Hepatic stellate cell (primary cell): ENCODE measurements around the gene CNTNAP5.

Source experiments
- DNase-seq: peaks from one replicate; pipeline ENCODE4 v3.0.0; 2011; ENCODE audit warnings: low spot score

CNTNAP5 gene

DNA sequence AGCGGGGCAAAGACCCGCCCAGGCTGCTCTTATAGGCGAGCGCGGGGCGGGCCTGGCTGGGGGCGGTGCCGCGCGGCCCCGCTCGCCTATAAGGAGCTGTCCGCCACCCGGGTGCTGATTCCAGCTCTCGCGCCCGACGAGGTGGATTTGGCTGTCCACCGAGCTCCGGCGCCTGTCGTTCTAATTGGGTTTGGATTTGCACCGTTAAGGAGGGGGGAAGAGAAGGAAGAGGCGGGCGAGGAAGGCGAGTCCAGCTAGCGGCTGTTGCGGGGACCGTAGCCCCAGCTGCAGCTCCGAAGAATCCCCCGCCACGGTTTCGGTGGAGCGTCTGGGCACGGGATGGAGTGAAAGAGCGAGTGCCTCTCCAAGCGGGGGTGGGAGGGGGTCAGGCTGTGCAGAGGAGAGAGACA, at the start of gene CNTNAP5:
Gene CNTNAP5, plus strand, starts transcription at position 117 of the 410 bp plus-strand sequence. CDS start 364 bp downstream, outside the sequence.
- DNase-seq, result peak; percentile 17

DNA sequence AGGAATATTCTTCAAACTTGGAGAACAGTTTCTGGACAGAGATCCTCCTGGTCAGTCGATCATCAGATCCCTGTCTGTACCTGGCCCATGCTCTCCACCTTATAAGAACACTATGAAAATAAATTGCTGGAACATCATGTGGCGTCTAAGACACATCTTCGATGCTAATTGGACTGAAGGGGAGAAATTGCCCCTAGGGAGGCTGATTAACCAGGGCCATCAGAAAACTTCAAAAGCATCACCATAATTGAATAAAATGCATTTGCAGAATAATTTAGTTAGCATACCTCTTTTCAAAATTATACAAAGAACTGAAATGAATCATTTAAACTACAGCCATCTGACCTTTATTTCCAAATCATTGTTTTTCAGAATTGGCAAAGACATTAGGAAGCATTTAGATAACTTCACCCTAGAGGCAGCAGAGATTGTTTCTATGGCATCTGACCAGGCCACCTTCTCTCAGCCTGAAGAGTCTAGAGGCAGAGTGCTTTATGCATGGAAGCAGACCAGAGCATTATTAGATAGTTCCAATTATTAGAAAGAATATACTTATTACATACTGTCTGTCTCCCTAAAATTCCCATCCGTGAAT, 48.9 kb upstream of the CNTNAP5 start:
- DNase-seq, result no peak

DNA sequence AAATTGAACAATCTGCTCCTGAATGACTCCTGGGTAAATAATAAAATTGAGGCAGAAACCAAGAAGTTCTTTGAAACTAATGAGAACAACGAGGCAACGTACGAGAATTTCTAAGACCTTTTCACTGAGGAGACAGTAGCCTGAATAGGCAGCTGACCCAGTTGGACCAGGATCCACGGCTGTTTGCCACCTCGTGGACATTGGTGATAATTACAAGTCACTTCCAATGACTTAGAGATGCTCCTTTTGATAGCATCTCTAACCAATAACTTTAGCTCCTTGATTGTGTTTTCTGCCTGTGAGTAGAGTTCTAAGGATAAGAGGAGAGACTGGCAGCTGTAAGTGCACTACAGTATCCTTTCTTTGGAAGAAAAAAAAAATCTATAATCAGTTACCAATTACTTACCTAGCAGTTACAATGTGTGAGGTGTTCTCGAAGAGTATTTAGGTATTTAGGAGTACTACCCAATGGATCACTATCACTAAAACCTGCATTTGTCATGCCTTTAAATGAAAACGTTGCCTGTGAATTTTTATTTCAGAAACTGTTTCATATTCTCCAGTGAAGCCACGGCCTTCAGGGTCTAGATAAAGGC, 31.3 kb upstream of the CNTNAP5 start:
- DNase-seq, result peak; percentile 3

DNA sequence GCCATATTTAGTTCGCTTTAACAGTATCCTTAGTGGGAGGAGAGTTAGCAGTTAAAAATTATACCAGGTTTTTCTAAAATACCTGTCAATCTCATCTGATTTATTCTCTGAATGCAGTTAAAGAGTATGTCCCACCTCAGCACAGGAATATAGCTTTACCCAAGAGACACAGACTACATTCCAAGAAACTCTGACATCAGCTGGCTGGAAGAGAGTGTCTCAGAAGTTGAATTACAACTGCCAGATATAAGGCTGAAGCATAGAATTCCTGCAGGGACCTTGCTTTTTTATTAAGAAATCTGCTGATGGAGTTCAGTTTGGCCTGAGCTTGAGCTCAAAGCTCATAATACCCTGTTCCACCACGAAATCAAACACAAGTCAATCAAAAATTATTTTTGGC, 25.4 kb upstream of the CNTNAP5 start:
- DNase-seq, result no peak

DNA sequence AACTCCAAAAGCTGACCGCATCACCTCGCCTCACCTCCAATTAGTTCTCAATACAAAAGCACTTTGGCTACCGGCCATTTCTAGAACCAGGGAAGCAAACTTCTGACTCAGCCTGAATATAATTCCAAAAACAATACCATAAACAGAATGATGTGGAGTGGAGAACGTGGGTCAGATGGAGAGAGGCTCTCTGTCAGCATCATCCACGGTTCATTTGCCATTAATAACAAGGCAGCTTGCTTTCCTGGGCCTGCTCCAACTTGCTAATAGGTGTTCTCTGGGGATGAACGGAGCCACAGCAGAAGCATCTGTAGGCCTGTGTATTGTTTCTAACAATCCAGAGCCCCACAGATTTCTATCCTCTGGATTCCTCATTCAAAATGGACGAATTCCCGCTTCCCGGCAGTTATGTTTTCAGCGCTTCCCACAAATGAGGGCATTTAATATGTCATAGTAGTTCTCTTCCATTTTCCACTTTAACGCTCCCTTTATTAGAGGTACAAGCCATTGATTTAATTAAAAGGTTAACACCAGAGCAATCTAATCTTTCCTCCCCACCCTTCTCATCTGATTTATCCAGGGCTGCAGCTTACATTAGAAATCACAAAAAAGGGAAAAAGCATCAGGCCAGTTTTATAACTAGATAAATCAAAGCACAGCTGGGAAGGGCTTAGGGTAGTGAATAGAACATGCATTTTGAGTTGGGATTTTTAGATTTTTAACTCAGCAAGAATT, 23.2 kb upstream of the CNTNAP5 start:
- no peak for DNase-seq

DNA sequence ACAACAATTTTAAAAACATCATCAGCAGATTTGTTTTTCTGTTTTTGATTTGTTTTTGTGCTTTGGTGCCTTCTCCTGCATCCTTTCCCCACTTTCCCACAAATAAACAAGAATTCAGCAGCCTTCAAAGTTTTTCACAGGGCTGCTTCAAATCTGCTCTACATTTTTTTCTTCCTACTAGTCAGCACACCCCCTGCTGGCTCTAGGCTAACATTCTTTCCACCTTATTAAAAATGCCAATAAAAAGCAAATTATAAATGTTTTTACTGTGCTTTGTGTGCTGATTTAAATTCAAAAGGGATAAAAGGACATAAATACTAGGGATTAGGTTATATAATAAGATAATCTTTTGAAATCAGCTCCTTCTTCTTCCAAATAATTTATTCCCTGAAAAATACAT, 6.2 kb upstream of the CNTNAP5 start:
- no peak for DNase-seq

DNA sequence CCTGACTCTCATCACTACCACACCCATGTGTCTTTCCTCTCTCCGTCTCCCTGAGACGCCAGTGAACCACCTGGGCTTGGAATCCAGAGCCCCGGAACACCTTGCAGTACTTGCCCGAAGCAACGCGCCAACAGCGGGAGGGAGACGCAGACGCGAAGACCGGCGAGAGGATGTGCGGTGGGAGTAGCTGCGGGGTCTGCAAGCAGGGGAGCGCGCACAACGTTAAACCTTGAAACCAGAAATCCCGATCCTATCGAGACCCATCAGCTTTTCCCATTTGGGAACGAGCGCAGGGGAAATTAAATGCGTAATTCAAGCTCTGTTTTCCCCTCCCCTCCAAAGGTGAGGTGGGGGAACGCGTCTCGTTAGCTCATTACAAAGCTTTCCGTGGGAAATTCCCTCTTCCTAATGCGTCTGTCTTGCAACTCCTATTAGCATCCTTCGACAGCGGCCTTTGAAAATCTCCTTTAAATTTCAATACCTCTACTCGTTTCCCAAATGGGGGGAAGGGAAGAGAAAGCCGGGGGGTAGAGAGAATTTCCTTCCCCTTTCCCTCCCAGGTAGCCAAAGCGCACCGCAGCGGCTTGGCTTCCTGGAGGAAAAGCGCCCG, 421 bp upstream of the CNTNAP5 start:
- DNase-seq, result no peak

DNA sequence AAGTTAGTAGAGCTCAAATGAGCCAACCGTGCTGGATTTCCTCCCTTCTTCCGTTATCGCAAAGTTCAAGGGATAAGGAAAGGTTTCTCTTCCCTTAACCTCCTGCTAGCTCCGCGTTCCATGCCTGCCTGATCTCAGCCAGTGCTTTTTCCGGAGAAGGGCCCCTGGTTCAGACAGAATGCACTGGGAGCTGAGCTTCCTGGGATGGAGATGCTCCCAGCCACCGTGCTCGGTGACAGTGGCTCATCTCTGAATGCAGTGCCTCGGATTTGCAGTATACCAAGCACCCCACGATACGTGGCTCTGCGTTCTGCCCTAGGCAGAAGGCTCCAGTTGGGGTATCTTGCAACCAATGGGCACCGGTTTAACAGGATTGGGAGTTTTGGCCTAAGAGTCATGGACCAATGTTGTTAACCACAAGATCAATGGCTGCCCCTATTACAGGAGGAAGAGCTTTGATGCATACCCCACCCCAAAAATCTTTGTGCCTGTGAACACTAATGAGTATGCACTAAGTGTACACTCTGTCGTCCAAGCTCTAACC, 876 bp downstream of the CNTNAP5 start:
- DNase-seq, result no peak

DNA sequence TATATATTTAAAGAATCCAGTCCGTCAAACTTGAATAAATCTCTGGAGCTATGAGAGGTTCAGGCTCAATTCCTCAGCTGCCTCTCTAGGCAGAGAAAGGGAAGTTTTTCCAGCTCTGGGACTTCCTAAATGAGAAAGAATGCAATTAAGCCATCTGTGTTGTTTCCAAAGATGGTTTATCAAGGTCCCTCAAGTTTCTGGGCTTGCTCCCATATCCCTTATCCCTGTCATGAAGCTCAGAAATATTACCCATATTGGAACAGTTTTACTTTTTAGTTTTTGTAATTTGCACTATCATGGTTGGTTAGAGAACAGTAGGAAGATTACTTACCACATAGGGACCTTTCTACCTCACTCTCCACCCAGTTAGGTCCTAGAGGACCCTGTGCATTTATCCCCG, 1.4 kb downstream of the CNTNAP5 start:
- no peak for DNase-seq

DNA sequence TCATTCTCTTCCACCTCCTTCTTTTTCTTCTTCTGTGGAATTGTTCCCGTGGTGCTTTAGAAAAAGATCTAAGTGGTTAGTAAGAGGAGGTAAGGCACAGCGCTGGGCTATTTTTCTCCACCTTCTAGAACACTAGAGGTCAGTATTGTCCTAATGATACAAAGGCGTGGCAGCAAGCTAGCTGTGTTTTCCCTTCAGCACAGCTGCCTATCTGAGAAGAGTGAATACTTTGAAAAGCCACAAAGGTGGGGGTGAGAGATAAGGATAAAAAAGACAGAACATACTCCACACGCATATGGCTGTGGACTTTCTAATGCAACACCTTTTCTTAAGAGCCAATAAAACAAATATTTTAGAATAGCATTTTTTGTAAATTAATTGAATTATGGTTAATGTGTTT, 2.1 kb downstream of the CNTNAP5 start:
- peak; percentile 32 for DNase-seq

DNA sequence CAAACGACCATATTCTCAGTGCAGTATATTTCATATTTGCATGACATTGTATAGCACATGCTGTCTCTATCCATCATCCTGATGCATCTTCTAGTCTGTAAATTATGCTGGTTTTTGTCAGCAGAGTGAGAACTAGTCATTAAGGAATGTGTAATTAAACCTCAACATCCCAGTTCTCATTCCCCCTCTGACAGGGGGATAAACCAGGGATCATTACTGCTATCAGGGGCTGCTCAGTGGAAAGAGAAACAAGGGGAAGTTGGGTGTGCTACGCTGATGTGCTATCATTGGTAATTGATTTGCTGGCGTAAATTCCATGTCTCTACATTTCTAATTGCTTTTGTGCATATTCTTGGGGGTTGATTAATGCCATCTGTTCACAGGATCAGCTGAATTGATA, 7.7 kb downstream of the CNTNAP5 start:
- no peak for DNase-seq

DNA sequence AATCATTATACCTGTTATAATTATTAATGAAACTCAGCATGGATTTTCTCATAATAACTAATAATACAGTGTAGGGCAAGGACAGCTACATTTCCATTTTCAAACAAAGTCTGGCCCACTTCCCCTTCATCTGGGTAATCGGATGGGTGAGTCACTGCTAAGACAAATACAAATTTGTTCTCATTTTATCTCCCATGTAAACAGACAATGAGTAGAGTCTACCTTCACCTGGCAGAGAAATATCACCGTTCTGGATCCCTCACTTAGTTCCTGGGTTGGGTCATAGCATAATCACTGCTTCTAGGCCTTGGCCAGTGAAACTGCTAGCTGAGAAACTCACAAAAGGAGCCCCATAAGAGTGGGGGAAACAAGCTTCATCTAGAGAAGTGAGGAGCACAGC, 9.2 kb downstream of the CNTNAP5 start:
- no peak for DNase-seq

DNA sequence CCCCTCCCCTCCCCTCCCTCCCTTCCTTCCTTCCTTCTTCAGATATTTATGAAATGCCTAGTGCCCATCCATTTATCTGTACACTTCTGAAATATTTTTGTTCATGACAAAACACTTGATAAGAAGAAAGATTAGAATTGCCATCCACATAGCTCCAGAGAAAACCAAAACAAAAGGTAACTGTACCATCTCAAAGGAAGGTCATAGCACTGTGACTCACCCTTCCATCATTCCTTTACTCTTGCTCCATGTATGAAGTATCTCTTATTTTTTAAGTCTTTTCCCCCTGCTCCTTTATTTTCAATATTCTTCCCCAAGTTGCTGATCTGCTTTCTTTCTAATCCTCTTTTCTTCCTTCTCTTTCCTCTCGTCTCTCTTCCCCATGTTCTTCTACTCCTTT, 9.9 kb downstream of the CNTNAP5 start:
- no peak for DNase-seq

DNA sequence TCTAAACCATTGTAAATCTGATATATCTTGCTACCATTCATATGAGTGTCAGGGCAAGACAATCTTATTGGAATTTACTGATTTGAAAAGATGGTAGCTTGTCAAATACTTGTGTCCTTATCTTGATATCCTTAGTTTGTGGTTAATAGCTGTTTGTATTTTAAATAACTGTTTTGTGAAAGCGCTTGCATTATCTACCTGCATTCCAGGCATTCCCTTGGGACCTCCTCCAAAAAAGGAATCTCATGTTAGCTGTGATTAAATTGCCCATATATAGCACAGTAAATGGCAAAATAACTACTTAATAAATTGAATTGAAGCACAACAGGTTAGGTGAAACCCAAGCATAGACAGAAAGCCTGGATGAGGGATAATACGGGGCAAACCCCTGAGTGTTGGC, 13.9 kb downstream of the CNTNAP5 start:
- no peak for DNase-seq

DNA sequence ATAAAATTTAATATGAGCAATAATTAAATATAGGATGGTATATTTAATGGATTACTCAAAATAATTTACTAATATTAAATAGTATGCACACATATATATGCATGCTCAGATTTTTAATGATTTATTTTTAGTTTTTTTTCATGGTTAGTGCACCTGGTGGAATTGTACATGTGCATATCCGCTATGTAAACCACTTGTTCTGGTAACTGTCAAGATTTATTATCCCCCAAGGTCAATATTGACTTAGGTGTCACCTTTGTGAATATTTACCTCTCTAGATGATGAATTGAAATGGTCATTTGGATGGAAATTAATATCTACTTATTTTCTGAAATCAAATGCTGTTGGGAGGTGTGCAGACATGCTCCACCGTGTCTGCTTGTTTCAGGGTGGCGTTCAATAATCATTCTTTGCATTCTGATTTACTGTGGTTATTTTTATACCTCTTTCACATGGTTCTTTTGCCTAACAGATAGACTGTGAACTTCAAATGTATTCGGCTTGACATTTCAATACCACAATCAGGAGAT, 14.7 kb downstream of the CNTNAP5 start:
- no peak for DNase-seq

DNA sequence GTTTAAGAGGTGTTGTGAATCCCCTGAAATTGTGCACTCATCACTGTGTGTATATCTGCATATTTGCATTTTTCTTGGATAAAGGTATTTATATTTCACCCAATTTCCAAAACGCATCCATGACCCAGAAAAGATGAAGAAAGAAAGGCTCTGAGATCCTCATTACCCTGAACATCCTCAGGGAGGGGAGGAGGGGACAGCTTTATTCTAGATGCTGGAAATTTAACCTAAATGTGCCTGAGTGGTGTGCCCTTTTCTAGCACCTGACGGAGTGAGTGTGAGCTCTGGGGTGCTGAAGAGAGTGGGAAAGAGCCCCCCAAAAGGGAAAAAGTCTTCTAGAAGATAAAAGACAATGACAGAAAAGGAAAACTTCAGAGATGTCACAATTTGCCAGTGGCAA, 20.8 kb downstream of the CNTNAP5 start:
- DNase-seq, result no peak

DNA sequence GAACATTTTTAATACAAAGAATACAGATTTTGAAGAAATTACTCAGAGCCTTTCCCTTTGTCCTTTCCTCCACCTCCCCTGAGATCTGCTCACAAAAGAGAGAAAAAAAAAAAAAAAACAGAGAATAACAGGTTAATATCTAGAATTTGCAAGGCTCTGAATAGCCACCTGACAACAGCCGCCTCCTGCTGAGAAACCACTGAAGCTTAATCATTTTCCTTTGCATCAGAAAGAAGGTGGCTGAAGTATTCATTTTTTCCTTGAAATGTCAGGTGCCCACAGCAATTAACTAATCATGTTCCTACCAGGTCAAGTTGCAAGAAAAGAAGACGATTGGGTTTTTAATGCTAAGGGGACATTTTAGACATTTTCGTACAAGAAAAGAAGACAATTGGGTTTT, 21.2 kb downstream of the CNTNAP5 start:
- no peak for DNase-seq

DNA sequence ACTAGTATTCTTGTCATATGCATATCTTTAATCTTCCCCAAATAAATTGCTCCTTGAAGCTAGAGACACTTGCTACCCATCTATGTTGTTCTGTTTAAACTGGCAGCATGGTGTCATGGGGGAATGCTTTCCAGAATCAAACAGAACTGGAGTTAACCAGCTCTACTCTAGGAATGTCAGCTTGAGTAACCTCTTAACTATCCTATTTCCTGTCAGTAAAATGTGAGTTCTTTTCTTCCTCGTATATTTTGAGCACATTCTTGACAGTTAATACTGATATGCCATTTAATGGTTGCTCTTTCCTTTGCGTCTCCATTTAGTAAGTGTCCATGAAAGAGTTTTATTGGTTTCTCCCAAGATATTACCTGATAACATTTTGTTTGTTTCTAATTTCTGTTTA, 23.0 kb downstream of the CNTNAP5 start:
- no peak for DNase-seq

DNA sequence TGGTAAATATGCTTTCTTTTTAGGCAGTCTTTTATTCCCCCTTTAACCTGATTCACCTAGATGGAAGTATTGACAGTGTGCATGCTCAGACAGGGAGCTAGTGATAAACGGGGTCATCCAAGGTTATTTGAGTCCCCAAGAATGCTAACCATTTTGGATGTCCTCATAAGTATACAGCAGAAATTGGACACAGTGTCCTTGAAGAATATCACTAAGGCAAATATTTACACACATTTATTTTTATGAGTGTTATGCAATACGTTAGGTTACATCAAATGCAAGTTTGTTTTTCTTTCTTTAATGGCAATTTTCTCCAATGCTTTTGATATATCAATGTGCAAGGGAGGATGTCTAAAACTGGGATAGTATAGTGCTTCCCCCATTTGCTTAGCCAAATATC, 23.6 kb downstream of the CNTNAP5 start:
- DNase-seq, result no peak

DNA sequence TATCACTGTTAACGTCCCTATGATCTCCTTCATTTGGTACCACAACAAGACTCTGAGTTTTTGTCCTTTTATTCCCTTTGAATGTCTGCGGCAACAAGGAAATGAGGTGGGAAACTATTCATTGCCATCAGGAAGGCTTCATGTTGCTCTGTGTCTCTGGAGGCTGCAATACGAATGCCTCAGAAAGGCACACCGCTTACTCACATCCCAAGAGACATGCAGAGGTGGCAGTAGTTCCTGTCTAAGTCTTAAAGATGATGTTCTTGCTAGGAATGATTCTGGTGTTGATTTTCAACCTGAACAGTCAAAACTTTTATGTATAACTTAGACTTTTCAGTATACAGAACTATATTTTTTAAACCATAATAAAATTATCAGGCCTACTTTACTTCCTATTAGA, 24.0 kb downstream of the CNTNAP5 start:
- DNase-seq, result no peak

DNA sequence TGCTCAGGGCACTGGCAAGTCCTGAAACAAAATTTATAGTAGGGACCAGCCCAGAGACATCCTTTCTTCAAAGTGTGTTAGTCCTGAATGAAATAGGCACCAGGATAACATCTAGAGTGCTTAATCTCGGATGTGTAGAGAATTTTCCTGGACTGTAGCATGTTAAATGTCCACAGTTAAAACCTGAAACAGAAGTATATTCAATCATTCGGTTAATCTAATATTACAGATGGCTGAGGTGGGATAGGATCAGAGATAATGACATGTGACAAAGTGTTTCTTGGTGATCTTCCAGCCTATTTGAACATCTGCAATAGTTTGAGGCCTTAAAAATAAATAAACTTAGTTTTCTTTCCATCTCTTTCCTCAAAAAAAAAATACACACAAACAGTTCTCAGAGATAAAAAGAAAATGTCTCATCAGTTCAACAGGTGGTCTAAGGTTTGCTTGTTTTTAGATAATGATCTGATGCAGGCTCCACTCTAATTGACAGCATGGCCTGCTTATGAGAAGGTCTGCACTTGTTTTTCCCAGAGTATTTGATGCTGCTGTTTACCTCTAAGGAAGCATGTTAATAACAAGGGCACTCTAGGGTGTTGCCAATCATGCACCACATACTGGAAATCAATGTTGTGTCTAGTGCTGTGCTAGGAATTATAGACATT, 25.9 kb downstream of the CNTNAP5 start:
- DNase-seq, result no peak

DNA sequence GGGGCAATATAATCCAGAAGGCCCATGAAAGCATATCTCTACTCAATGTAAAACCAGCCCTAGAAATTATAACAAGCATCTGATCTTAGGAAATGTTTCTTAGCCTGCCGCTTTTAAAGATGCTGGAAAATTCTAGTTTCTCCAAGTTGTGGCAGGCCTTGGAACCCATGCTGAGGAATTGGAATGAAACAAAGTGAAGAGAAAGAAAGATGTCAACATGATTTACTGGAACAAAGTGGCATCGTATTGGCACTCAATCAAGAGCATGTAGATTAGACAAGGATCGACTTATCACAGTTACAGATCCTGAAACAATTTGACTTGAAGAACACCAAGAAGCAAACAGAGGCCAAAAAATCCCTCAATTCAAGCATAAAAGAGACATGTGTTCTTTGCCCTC, 28.7 kb downstream of the CNTNAP5 start:
- no peak for DNase-seq
